HG03280 (cell line): ENCODE results near the gene CHADL.

Experiments used
- ATAC-seq: cut with Tn5 transposase; IDR thresholded peaks from one replicate; pipeline ENCODE4 v1.9.1; 2021; ENCODE audit warnings: mild to moderate bottlenecking, moderate library complexity; ENCODE audit not compliant: unreplicated experiment

The CHADL gene

DNA sequence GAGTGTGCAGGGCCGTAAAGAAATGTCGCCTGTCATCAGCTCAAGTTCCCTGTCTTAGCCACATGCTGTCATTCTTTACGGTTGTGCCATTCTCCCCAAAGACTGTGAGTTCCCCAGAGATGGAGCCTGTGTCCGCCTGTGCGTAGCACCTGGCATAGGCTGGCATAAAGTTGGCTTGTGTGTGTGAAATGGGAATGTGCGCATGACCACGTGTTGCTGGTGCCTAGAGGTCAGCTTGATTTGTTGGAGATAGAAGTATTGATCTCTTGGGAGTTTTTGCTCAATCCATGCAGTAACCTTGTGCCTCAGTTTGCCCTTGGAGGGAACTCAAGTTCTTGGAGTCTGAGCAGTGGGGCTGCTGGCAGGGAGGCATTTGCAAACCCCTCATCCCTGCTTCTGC lies 9.4 kb downstream of the CHADL start:
- no peak for ATAC-seq

GRCh38 chr22:41230401-41230785 lies 10.3 kb downstream of the CHADL start:
- no peak for ATAC-seq

DNA sequence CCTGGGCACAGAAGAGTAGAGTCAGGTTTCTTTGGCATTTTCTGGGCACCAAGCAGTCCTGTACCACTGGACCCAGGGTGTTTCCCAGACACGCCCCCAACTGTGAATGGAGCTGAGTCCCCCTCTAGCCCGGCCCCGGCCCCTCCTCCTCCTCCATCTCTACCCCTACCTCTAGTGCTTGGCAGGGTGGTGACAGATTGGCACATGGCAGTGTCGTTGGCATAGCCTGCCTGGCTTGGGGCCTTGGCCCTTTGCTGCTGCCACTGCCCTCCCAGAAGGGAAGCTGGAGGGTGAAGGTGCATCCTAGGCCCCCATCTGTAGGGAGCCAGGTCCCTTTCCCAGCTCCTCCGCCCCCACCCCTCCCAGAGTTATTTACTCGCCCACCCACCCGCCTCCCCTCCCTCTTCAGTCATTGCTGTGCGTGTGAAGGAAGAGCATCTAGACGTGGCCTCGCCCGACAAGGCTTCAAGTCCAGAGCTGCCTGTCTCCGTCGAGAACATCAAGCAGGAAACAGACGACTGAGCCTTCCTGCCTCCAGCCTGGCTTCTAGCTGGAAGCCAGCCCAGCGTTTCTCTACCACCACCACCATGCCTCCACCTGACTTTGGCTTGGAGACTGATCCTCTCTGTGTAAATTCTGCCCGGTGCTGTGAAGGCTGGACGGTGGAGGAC lies 10.9 kb downstream of the CHADL start:
- no peak for ATAC-seq

DNA sequence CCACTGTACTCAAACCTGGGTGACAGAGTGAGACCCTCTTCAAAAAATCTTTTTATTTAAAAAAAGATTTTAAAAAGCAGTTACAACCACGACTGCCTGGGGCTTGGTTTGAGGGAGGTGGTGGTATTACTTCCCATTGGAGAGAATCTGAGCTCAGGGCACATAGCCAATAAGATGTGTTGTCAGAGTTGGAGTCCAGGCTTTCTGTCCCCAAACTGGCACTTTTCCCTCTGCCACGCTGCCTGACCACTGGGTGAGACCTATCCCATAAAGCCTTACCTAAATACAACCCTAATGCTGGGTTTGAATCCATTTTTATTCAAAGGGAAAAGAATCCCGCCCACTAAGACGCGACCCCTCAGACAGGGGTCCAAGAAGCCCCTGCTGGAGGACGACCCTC lies 11.5 kb downstream of the CHADL start:
- no peak for ATAC-seq

- no peak for ATAC-seq
Measured at GRCh38 chr22:41226723-41227655, 13.7 kb downstream of the CHADL start.

DNA sequence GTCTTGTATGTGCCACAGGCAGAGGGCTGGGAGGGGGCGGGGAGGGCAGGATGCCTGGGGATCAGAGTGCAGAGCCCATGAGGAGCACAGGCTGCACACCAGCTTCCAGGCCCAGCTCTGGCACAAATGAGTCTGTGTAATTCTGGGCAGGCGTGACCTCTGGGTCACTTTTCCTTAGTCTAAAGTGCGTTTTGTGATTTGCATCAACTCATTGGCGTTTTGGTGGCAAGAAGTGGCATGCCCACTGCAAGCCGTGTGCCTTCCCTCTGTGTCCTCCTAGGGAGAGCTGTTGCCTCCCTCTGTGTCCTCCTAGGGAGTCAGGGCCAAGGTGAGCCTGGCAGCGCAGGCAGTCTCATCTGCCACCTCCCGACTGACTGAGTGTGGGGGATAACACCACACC lies 17.2 kb downstream of the CHADL start:
- ATAC-seq: no peak

DNA sequence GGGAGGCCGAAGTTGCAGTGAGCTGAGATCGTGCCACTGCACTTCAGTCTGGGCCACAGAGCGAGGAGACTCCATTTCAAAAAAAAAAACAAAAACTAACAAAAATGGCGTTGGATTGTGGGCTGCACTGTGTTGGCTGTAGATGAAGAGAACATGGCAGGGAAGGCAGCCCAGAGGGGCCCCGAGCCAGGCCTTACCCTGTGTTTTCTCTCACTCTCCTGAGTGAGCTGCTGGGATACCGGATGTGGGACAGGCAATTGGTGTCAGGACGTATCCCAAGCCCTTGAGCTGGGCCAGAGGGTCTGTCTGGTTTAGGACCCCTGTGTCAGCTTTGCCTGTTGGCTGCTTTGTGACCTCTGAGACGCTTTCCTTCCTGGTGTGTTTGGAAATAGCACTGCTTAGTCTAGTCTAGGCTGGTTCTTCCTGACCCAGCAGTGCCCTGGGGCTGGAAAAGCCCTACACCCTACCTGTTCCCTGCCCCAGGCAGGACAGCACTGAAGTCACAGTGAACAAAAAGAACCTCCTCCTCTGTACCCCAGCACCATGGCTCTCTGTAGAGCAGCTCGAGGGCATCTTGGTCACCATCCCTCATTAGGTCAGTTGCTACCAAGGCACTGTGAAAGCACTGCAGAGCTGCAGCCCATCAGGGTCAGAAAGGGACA lies 17.8 kb downstream of the CHADL start:
- ATAC-seq: no peak

DNA sequence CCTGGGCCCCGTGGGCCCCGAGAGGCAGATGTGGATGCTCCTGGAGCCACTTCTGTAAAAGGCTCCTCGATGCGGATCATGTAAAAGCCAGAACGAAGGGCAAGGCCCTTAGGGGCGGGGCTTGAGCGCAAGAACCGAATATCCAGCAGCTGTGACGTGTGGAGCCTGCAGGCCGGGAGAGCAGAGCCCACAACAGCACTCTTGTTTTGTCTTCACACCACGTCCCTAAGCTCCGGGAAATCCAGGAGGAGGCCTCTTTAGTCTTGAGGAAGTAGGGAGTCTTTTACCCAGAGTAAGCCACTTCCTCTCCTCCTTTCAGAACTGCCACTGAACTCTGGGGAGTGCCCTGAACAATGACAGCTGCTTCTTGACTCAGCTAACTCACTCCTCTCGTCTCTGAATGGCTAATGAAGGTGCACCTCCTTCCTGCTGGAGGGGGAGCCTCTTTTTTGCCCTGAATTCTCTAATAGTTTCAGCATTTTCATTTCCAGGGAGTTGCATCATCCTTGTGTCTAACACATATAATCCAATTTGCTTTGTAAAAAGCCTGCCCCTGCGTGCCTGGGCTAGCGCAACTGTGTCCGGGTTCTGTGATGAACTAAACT lies 23.1 kb downstream of the CHADL start:
- ATAC-seq: no peak

DNA sequence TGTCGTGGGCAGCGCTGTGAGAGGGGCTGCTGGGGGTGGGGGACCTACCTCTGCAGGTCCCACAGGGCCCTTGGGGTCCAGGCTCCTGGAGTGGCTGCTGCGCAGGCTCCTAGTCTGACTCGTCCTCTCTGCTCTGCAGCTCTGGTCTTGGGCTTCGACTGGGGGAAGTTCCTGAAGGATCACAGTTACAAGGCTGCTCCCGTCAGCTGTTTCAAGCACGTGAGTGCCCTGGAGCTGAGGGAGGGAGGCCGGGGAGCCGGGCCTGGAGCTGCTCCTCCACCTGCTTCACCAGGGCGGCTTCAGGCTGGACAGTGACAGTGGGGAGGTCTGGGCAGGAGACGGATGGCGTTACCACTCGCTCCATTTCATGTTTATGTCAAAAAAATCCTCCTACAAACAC lies 23.7 kb downstream of the CHADL start:
- no peak for ATAC-seq

- ATAC-seq: no peak
Measured at GRCh38 chr22:41215926-41216325, 24.8 kb downstream of the CHADL start.

DNA sequence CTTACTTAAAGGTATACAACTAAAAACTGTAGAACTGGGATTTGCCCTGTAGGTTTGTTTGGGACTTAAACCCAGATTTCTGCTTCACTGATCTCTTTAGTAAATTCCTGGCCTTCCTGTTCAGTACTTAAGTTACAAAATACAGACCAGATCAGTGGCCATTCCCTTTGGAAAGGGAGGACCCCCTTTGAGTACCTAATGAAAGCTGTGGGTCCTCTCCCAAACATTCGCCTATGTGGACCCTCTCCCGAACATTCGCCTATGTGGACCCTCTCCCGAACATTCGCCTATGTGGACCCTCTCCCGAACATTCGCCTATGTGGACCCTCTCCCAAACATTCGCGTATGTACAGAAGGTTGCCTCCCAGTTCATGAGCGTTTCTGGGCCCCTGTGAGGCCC lies 25.3 kb downstream of the CHADL start:
- no peak for ATAC-seq

GRCh38 chr22:41206719-41207118 lies 34.0 kb downstream of the CHADL start:
- ATAC-seq: no peak

GRCh38 chr22:41204992-41205900 lies 35.5 kb downstream of the CHADL start, which contains the start of gene L3MBTL2:
Gene L3MBTL2 (plus strand): TSS chr22:41205312. CDS start chr22:41205363, 51 bp downstream.
- peak; percentile 98 for ATAC-seq

- ATAC-seq: no peak
Measured at GRCh38 chr22:41204066-41204465, 36.7 kb downstream of the CHADL start.

- ATAC-seq: no peak
Measured at GRCh38 chr22:41203118-41203517, 37.6 kb downstream of the CHADL start.

DNA sequence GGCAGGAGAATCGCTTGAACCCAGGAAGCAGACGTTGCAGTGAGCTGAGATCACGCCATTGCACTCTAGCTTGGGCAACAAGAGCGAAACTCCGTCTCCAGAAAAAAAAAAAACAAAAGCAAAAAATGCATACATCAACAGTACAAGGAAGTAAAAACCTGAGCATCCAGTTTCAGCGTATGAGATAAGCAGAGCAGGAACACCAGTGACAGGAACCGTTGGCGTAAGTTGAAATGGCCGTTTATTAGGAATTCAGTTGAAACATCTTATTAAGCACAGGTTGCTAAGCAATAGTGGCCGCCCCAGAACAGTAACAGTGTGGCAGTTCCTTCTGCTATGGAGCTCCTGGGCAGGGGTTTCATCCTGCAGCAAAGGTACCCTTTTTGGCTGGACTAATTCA lies 39.6 kb downstream of the CHADL start:
- ATAC-seq: no peak

DNA sequence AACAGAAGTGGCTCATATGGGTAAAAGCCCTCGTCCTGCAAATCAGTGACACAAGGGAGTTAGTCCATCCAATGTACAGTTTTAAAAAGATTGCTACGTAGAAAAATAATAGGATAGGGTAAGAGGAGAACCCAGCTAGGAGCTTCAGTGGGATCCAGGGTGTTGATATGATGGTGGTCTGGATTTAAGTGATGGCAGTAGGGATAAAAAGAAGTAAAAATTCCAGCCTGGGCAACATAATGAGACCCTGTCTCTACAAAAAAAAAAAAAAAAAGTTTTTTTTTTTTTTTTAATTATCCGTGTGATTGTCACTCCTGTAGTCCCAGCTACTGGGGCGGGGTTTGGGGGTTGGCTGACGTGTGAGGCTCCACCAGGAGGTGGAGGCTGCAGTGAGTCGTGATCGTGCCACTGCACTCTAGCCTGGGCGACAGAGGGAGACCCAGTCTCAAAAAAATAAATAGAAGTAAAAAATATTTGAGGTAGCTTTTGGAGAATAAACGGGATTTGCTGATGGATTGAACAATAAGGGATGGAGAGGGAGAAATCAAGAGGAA lies 42.6 kb downstream of the CHADL start:
- no peak for ATAC-seq

GRCh38 chr22:41197038-41197972 lies 43.4 kb downstream of the CHADL start:
- ATAC-seq: peak; percentile 85

GRCh38 chr22:41193829-41194228 lies 46.9 kb downstream of the CHADL start:
- no peak for ATAC-seq
